GM12873 (cell line): ENCODE results near the gene DEF6.

Experiments
- TF ChIP-seq, protein P1 (sequence below): IDR thresholded peaks from 2 replicates; pipeline ENCODE4 v1.5.1; 2012; ENCODE audit warnings: low read depth, mild to moderate bottlenecking, moderate library complexity, low read length, control low read depth; ENCODE audit not compliant: insufficient read depth; ENCODE audit errors: missing control alignments

The DEF6 gene

DNA sequence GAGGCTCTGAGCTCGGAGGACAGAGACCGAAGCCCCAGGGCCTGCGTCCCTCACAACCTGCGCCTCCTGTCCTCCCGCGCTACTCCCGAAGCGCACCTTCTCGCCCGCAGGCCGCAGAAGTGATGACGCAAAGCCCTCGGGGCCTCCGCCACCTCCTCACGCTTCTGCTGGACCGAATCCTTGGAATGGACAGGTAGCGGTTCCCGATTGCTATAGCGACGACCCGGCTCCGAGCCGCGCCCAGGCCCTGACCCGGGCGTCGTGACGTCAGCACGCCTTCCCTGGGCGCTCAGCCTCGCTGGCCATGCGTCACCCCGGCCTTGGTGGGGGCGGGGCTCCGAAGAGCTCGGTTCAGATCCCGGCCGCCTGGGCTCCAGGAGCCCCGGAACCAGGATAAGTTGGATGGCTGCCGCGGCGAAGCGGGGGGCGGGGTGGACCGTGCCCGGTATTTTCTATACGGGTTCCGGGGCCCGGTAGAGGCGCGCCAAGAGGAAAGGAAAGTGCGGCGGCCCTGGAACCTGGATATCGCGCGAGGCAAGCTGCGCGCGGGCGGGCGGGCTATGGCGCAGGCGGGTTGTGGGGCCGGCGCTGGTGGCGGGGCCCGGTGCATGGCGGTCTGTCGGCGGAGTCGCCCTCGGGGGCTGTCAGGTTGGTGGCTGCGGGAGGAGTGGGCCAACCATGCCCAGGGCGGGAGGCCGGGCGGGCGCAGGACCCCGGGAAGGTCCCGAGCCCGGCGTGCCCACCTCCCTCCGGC lies 38.2 kb upstream of the DEF6 start, which contains the start of gene ZNF76:
ZNF76 (plus strand) TSS at position 542 of the 754 bp plus-strand sequence. CDS start 21,417 bp downstream, outside the sequence.
- TF ChIP-seq, protein P1, sequence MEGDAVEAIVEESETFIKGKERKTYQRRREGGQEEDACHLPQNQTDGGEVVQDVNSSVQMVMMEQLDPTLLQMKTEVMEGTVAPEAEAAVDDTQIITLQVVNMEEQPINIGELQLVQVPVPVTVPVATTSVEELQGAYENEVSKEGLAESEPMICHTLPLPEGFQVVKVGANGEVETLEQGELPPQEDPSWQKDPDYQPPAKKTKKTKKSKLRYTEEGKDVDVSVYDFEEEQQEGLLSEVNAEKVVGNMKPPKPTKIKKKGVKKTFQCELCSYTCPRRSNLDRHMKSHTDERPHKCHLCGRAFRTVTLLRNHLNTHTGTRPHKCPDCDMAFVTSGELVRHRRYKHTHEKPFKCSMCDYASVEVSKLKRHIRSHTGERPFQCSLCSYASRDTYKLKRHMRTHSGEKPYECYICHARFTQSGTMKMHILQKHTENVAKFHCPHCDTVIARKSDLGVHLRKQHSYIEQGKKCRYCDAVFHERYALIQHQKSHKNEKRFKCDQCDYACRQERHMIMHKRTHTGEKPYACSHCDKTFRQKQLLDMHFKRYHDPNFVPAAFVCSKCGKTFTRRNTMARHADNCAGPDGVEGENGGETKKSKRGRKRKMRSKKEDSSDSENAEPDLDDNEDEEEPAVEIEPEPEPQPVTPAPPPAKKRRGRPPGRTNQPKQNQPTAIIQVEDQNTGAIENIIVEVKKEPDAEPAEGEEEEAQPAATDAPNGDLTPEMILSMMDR, result no peak

DNA sequence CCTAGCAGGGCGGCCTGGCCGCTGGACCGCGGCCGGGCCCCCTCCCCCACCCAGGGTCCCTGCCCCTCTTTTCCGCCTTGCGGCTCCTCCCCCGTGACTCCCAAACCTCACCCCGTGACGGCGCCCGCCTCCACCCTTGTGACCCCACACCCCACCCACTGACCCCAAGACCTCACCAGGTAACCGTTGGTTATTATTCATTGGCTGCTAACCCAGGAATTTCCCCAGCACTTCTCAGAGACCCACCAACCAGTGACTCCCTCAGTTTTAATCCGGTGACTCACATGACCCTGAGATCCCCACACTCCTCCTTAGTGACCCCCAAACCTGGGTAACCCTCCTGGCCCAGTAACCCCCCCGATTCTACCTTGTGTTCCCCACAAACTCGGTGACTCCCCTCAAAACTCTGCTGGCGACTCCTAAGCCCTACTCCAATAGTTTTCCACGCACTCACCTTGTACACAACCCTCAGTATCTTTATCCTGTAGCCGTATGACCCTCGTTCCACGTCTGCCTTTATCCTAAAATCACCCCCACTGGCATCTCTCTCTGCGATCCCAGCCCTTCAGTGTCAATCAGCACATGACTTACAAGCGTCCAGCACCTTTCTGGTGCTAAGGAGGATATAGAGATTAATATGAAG lies 37.5 kb upstream of the DEF6 start:
- TF ChIP-seq, protein P1, result no peak

DNA sequence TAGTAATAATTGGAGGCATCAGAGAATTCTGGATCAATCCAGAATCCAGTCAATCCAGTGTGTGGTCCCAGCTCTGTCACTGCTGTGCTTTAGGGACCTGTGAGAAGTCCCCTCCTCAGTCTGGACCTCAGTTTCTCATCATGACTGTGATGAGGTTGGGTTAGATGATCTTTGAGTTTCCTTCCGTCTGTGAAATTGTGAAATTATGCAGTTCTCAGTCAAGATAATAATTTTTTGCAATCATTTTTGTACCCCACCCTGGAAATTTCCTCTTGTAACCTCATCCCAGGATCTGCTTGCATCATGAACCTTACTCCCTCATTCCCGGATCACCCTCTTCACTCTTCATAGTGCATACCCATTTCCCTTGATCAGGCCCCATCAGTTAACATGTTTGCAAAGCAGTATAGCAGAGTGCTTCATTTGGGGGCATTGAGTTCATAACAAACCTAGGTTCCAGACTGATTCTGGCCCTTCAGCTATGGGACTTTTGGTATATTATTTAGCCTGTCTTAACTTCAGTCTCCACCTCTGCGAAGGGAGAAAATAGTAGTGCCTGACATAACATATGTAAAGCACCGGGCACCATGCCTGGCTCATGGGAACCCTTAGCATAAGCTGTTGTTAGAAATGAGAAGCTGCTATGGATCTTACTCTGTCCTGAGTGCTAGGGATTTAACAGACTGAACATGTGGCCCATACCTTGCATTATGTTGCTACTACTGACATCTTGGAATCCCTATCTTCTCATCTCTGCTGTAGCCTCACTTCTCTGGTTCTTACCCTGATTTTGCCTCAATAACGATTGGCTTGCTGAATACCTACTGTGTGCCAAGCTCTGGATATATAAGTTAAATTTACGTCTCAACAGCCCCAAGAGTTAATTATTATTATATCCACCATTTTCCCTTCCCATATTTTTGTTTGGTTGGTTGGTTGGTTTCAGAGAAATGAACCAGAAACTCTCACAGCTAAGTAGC lies 36.7 kb upstream of the DEF6 start:
- TF ChIP-seq, protein P1, result no peak

DNA sequence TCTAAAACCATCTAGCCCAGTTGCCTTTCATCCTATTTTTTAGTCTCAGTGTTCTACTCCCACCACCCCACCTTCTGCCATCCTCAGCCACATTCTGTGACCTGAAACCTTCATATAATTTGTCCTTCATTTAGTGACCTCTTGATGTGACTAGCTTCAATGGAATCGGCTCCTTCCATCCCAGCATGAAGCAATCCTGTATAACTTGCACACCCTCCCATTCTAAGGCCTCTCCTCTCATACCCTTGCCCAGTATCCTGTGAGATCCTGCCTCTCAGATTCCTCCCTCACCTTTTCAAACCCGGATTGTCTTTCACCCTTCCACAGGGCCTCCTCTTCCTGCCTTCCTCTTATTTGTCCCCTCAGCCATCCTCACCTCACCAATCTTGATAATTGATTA lies 35.0 kb upstream of the DEF6 start:
- TF ChIP-seq, protein P1, result no peak

DNA sequence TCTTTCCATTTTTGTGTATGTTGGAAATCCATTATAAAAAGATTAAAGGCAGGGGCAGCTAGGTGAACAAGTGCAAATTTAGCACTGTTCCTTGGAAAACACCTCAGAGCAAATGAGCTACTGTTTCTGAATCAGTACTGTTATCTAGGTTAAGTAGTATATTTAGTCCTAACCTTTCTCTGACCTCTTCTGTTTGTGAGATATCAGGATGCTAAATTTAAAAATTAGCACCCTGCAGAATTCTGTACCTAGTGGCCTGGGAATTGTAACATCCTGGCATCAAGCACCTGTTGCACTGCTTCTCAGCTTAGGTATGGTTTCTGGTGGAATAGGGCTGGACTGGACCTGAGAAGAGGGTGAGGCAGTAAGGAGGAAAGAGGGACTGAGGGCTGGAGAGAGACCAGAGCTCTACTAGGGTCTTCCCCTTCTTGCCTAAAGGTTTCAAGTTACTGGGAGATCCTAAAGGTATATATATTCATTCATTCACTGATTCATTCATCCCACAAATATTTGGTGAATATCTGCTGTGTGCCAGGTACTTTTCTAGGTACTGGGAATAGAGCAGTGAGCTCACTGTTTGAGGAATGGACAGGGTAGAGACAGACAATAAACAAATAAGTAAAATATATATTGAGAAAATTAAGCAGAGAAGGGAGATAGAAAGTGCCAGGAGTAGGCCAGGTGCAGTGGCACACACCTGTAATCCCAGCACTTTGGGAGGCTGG lies 32.9 kb upstream of the DEF6 start:
- TF ChIP-seq, protein P1, result no peak

DNA sequence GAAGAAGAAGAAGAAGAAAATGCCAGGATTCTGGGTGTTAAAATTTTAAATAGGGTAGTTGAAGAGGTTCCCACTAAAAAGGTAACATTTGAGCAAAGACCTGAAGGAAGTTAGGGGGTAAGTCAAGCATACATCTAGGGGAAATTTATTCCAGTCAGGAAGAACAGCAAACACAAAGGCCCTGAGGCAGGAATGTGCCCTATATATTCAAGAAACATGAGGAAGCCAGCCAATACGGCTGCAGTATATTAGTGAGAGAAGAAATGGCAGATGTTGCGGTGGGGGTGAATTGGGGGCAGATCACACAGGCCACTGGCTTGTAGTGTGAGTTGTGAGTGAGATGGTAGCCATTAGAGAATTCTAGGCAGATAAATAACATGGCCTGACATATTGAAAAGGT lies 32.1 kb upstream of the DEF6 start:
- TF ChIP-seq, protein P1, result no peak
